Limb (tissue), 2 donors: ENCODE measurements around the gene TERT.
A peak's percentile ranks its signal among the peaks of the same experiment; 100 is the strongest.
"Not testable (repeated sequence)": the region's sequence is repeated elsewhere in the genome, so short reads cannot be mapped to it uniquely, and the experiment has no call there.

Experiments
- DNase-seq, 2 donors: peaks; one replicate each; pipeline ENCODE4 v3.0.0-alpha.2; 2016; ENCODE audit errors: extremely low spot score in 2 of 2

TERT gene

GRCh38 chr5:1294835-1295649 is at the start of gene TERT:
Gene TERT, minus strand, starts transcription at chr5:1295068. Its CDS starts 79 bp downstream, at chr5:1294989.
- peak in 1 of 2 donors; percentile 63 for DNase-seq

GRCh38 chr5:1343931-1344901 is 49.3 kb upstream of the TERT start:
- peak in 1 of 2 donors; percentile 36 for DNase-seq

GRCh38 chr5:1343315-1343751 is 48.5 kb upstream of the TERT start:
- no peak for DNase-seq

- not testable (repeated sequence) for DNase-seq
Measured at GRCh38 chr5:1342711-1343110, 47.8 kb upstream of the TERT start.

GRCh38 chr5:1342268-1342667 is 47.4 kb upstream of the TERT start:
- no peak for DNase-seq

- no peak for DNase-seq
Measured at GRCh38 chr5:1341863-1342262, 47.0 kb upstream of the TERT start.

GRCh38 chr5:1339818-1340210 is 44.9 kb upstream of the TERT start:
- not testable (repeated sequence) for DNase-seq

GRCh38 chr5:1339139-1339817 is 44.4 kb upstream of the TERT start:
- not testable (repeated sequence) for DNase-seq

- DNase-seq, result no peak
Measured at GRCh38 chr5:1338506-1339070, 43.7 kb upstream of the TERT start.

- DNase-seq, result no peak
Measured at GRCh38 chr5:1338196-1338490, 43.3 kb upstream of the TERT start.

- DNase-seq, result no peak
Measured at GRCh38 chr5:1337489-1338195, 42.8 kb upstream of the TERT start.

GRCh38 chr5:1336749-1337488 is 42.1 kb upstream of the TERT start:
- no peak for DNase-seq

- no peak for DNase-seq
Measured at GRCh38 chr5:1336106-1336561, 41.3 kb upstream of the TERT start.

GRCh38 chr5:1335540-1336095 is 40.8 kb upstream of the TERT start:
- DNase-seq, result no peak

GRCh38 chr5:1334831-1335539 is 40.1 kb upstream of the TERT start:
- no peak for DNase-seq

GRCh38 chr5:1333986-1334385 is 39.1 kb upstream of the TERT start:
- DNase-seq, result no peak

- DNase-seq, result not testable (repeated sequence)
Measured at GRCh38 chr5:1333286-1333685, 38.4 kb upstream of the TERT start.

- DNase-seq, result no peak
Measured at GRCh38 chr5:1332461-1333001, 37.7 kb upstream of the TERT start.
